K562 (cell line): ENCODE data around the gene CNKSR2.

Source experiments
- GTF2F1 ChIP-seq: IDR thresholded peaks from 2 replicates; pipeline ENCODE4 v1.6.1; 2011; ENCODE audit warnings: low read depth, low read length, improper control_type of control experiment
- KDM4B ChIP-seq, 2 experiments: fragments of 450-650 bp in 1 of 2; sonication (generic) in 1 of 2; IDR thresholded peaks; 2 replicates each; pipeline ENCODE4 v1.6.1; 2016 to 2017; ENCODE audit warnings: borderline replicate concordance in 2 of 2, antibody characterized with exemption in 1 of 2, low read depth in 1 of 2, mild to moderate bottlenecking in 1 of 2
- RBM39 ChIP-seq: fragments of 200-400 bp; formaldehyde crosslinking; optimal IDR thresholded peaks from 2 replicates; pipeline ENCODE3; 2018; ENCODE audit warnings: low read depth, low read length
- SIX5 ChIP-seq, 2 experiments: IDR thresholded peaks; 2 replicates each; pipeline ENCODE4 v1.6.1; 2011; ENCODE audit warnings: low read length in 2 of 2, borderline replicate concordance in 1 of 2, low read depth in 1 of 2, mild to moderate bottlenecking in 1 of 2, moderate library complexity in 1 of 2; ENCODE audit not compliant: insufficient read depth in 1 of 2
- SMARCC2 ChIP-seq: fragments of 450-650 bp; IDR thresholded peaks from 2 replicates; pipeline ENCODE4 v1.6.1; 2017; ENCODE audit warnings: antibody characterized with exemption, moderate library complexity, mild to moderate bottlenecking, low read depth
- SP2 ChIP-seq: IDR thresholded peaks from 2 replicates; pipeline ENCODE4 v1.6.1; 2011; ENCODE audit warnings: mild to moderate bottlenecking, low read depth, low read length, moderate library complexity; ENCODE audit not compliant: poor library complexity, severe bottlenecking; ENCODE audit errors: extremely low read depth
- SRF ChIP-seq, 2 experiments: fragments of 250-450, 450-650 bp in 1 of 2; sonication (Bioruptor Pico) in 1 of 2; sonication (generic) in 1 of 2; formaldehyde crosslinking; IDR thresholded peaks; 2 replicates each; pipeline versions ENCODE4 v1.5.0 to v1.5.1; 2020 to 2022; ENCODE audit warnings: mild to moderate bottlenecking in 1 of 2, missing genetic modification reagents in 1 of 2
- TF ChIP-seq, protein P1 (sequence below), 3 experiments: IDR thresholded peaks in 2 of 3; conservative IDR thresholded peaks in 1 of 3; 2 replicates each; pipeline ENCODE4 v1.5.1; 2011 to 2012; ENCODE audit warnings: low read length in 3 of 3, mild to moderate bottlenecking in 3 of 3, control low read depth in 2 of 3, improper control_type of control experiment in 1 of 3, inconsistent platforms in 1 of 3, low read depth in 1 of 3, mixed read lengths in 1 of 3, moderate library complexity in 1 of 3; ENCODE audit not compliant: insufficient read depth in 2 of 3
- TF ChIP-seq, protein P2 (sequence below): sonication (generic); formaldehyde crosslinking; IDR thresholded peaks from 2 replicates; pipeline ENCODE4 v1.8.0; 2022; ENCODE audit warnings: mild to moderate bottlenecking, missing genetic modification reagents, borderline replicate concordance
- TF ChIP-seq, protein P3 (sequence below), 2 experiments: IDR thresholded peaks; 2 replicates each; pipeline ENCODE4 v1.6.1; 2011; ENCODE audit warnings: borderline replicate concordance in 1 of 2, control low read depth in 1 of 2, low read depth in 1 of 2, low read length in 1 of 2, mild to moderate bottlenecking in 1 of 2, mixed read lengths in 1 of 2, moderate library complexity in 1 of 2; ENCODE audit not compliant: insufficient read depth in 1 of 2, insufficient read length in 1 of 2, poor library complexity in 1 of 2, severe bottlenecking in 1 of 2; ENCODE audit errors: extremely low read depth in 1 of 2
- TF ChIP-seq, protein P4 (sequence below): fragments of 450-650 bp; IDR thresholded peaks from 2 replicates; pipeline ENCODE4 v1.6.1; 2016; ENCODE audit warnings: low read depth
- TF ChIP-seq, protein P5 (sequence below): sonication (generic); formaldehyde crosslinking; IDR thresholded peaks from 2 replicates; pipeline ENCODE4 v1.8.1; 2023; ENCODE audit warnings: mild to moderate bottlenecking, missing genetic modification reagents
- TF ChIP-seq, protein P6 (sequence below): fragments of 250-450 bp; sonication (Bioruptor Pico); IDR thresholded peaks from 2 replicates; pipeline ENCODE4 v1.8.0; 2022; ENCODE audit warnings: moderate library complexity, mild to moderate bottlenecking, inconsistent platforms

DNA sequence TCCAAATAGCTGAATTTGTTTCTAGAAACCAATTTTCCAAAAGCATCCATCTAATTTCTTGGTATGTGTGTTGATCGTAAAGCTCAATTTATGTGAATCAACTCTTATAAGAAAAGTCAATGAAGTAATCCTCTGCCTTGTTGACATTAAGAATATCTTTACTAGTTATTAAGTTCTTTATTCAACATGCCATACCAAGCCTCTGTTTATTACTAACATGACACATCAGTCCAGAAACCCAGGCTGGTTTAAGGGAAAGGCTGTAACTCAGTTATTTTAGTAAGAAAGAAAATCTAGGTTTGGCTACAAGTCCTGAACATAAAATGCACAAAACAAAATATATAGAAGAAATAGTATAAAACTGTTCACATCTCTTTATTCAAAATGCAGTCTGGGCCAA lies 235.9 kb downstream of the CNKSR2 start:
- no peak for TF ChIP-seq SP2
- TF ChIP-seq, protein P1, sequence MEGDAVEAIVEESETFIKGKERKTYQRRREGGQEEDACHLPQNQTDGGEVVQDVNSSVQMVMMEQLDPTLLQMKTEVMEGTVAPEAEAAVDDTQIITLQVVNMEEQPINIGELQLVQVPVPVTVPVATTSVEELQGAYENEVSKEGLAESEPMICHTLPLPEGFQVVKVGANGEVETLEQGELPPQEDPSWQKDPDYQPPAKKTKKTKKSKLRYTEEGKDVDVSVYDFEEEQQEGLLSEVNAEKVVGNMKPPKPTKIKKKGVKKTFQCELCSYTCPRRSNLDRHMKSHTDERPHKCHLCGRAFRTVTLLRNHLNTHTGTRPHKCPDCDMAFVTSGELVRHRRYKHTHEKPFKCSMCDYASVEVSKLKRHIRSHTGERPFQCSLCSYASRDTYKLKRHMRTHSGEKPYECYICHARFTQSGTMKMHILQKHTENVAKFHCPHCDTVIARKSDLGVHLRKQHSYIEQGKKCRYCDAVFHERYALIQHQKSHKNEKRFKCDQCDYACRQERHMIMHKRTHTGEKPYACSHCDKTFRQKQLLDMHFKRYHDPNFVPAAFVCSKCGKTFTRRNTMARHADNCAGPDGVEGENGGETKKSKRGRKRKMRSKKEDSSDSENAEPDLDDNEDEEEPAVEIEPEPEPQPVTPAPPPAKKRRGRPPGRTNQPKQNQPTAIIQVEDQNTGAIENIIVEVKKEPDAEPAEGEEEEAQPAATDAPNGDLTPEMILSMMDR (IDR thresholded peaks at IDR 0.05 in 2 of 3, conservative IDR thresholded peaks at IDR 0.05 in 1 of 3; ENCODE audit: insufficient read depth in 2 of 3, low read depth in 1 of 3, low read length in 3 of 3), result no peak
- TF ChIP-seq, protein P2, sequence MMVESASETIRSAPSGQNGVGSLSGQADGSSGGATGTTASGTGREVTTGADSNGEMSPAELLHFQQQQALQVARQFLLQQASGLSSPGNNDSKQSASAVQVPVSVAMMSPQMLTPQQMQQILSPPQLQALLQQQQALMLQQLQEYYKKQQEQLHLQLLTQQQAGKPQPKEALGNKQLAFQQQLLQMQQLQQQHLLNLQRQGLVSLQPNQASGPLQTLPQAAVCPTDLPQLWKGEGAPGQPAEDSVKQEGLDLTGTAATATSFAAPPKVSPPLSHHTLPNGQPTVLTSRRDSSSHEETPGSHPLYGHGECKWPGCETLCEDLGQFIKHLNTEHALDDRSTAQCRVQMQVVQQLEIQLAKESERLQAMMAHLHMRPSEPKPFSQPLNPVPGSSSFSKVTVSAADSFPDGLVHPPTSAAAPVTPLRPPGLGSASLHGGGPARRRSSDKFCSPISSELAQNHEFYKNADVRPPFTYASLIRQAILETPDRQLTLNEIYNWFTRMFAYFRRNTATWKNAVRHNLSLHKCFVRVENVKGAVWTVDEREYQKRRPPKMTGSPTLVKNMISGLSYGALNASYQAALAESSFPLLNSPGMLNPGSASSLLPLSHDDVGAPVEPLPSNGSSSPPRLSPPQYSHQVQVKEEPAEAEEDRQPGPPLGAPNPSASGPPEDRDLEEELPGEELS (CRISPR knock-in tag), result no peak
- TF ChIP-seq SRF (CRISPR knock-in tag; IDR thresholded peaks at IDR 0.05), result no peak
- TF ChIP-seq, protein P3, sequence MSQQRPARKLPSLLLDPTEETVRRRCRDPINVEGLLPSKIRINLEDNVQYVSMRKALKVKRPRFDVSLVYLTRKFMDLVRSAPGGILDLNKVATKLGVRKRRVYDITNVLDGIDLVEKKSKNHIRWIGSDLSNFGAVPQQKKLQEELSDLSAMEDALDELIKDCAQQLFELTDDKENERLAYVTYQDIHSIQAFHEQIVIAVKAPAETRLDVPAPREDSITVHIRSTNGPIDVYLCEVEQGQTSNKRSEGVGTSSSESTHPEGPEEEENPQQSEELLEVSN (IDR thresholded peaks at IDR 0.05; ENCODE audit: borderline replicate concordance in 1 of 2, extremely low read depth in 1 of 2, insufficient read depth in 1 of 2, insufficient read length in 1 of 2, low read depth in 1 of 2, low read length in 1 of 2, poor library complexity in 1 of 2, severe bottlenecking in 1 of 2), result no peak
- TF ChIP-seq SIX5 (IDR thresholded peaks at IDR 0.05; ENCODE audit: borderline replicate concordance in 1 of 2, insufficient read depth in 1 of 2, low read depth in 1 of 2, low read length in 2 of 2), result no peak
- no peak for TF ChIP-seq SMARCC2
- TF ChIP-seq, protein P4, sequence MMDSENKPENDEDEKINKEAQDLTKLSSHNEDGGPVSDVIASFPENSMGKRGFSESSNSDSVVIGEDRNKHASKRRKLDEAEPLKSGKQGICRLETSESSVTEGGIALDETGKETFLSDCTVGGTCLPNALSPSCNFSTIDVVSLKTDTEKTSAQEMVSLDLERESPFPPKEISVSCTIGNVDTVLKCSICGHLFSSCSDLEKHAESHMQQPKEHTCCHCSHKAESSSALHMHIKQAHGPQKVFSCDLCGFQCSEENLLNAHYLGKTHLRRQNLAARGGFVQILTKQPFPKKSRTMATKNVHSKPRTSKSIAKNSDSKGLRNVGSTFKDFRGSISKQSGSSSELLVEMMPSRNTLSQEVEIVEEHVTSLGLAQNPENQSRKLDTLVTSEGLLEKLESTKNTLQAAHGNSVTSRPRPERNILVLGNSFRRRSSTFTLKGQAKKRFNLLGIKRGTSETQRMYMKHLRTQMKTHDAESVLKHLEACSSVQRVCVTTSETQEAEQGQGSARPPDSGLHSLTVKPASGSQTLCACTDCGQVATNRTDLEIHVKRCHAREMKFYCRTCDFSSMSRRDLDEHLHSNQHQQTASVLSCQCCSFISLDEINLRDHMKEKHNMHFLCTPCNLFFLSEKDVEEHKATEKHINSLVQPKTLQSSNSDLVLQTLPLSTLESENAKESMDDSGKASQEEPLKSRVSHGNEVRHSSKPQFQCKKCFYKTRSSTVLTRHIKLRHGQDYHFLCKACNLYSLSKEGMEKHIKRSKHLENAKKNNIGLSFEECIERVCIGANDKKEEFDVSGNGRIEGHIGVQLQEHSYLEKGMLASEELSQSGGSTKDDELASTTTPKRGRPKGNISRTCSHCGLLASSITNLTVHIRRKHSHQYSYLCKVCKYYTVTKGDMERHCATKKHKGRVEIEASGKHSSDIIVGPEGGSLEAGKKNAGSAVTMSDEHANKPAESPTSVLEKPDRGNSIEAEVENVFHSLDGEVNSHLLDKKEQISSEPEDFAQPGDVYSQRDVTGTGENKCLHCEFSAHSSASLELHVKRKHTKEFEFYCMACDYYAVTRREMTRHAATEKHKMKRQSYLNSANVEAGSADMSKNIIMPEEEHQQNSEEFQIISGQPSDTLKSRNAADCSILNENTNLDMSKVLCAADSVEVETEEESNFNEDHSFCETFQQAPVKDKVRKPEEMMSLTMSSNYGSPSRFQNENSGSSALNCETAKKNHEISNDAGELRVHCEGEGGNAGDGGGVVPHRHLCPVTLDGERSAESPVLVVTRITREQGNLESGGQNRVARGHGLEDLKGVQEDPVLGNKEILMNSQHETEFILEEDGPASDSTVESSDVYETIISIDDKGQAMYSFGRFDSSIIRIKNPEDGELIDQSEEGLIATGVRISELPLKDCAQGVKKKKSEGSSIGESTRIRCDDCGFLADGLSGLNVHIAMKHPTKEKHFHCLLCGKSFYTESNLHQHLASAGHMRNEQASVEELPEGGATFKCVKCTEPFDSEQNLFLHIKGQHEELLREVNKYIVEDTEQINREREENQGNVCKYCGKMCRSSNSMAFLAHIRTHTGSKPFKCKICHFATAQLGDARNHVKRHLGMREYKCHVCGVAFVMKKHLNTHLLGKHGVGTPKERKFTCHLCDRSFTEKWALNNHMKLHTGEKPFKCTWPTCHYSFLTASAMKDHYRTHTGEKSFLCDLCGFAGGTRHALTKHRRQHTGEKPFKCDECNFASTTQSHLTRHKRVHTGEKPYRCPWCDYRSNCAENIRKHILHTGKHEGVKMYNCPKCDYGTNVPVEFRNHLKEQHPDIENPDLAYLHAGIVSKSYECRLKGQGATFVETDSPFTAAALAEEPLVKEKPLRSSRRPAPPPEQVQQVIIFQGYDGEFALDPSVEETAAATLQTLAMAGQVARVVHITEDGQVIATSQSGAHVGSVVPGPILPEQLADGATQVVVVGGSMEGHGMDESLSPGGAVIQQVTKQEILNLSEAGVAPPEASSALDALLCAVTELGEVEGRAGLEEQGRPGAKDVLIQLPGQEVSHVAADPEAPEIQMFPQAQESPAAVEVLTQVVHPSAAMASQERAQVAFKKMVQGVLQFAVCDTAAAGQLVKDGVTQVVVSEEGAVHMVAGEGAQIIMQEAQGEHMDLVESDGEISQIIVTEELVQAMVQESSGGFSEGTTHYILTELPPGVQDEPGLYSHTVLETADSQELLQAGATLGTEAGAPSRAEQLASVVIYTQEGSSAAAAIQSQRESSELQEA, result no peak
- TF ChIP-seq, protein P5, sequence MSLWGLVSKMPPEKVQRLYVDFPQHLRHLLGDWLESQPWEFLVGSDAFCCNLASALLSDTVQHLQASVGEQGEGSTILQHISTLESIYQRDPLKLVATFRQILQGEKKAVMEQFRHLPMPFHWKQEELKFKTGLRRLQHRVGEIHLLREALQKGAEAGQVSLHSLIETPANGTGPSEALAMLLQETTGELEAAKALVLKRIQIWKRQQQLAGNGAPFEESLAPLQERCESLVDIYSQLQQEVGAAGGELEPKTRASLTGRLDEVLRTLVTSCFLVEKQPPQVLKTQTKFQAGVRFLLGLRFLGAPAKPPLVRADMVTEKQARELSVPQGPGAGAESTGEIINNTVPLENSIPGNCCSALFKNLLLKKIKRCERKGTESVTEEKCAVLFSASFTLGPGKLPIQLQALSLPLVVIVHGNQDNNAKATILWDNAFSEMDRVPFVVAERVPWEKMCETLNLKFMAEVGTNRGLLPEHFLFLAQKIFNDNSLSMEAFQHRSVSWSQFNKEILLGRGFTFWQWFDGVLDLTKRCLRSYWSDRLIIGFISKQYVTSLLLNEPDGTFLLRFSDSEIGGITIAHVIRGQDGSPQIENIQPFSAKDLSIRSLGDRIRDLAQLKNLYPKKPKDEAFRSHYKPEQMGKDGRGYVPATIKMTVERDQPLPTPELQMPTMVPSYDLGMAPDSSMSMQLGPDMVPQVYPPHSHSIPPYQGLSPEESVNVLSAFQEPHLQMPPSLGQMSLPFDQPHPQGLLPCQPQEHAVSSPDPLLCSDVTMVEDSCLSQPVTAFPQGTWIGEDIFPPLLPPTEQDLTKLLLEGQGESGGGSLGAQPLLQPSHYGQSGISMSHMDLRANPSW (CRISPR knock-in tag), result no peak
- TF ChIP-seq, protein P6, sequence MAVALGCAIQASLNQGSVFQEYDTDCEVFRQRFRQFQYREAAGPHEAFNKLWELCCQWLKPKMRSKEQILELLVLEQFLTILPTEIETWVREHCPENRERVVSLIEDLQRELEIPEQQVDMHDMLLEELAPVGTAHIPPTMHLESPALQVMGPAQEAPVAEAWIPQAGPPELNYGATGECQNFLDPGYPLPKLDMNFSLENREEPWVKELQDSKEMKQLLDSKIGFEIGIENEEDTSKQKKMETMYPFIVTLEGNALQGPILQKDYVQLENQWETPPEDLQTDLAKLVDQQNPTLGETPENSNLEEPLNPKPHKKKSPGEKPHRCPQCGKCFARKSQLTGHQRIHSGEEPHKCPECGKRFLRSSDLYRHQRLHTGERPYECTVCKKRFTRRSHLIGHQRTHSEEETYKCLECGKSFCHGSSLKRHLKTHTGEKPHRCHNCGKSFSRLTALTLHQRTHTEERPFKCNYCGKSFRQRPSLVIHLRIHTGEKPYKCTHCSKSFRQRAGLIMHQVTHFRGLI (CRISPR knock-in tag), result no peak
- no peak for TF ChIP-seq GTF2F1
- no peak for TF ChIP-seq RBM39
- TF ChIP-seq KDM4B (IDR thresholded peaks at IDR 0.05; ENCODE audit: borderline replicate concordance in 2 of 2, low read depth in 1 of 2), result no peak
